GM23338 (cell line): ENCODE measurements around the gene BEX2.

Experiments
- EZH2 ChIP-seq: fragments of 200-600 bp; sonication (generic); IDR thresholded peaks from one replicate; pipeline ENCODE4 v1.8.0; 2017; ENCODE audit warnings: antibody characterized with exemption, mild to moderate bottlenecking, low read depth; ENCODE audit not compliant: unreplicated experiment
- EZH2phosphoT487 ChIP-seq: fragments of 200-600 bp; sonication (generic); IDR thresholded peaks from one replicate; pipeline ENCODE4 v1.8.1; 2018; ENCODE audit warnings: antibody characterized with exemption; ENCODE audit not compliant: unreplicated experiment
- NANOG ChIP-seq: IDR thresholded peaks from 2 replicates; pipeline ENCODE4 v1.6.1; 2016; ENCODE audit warnings: antibody characterized with exemption, borderline replicate concordance
- ZNF114 ChIP-seq: fragments of 250-450 bp; sonication (Bioruptor Pico); IDR thresholded peaks from 2 replicates; pipeline ENCODE4 v1.5.0; 2020; ENCODE audit warnings: mild to moderate bottlenecking, moderate library complexity
- TF ChIP-seq, protein P1 (sequence below), 2 experiments: fragments of 200-600 bp in 1 of 2; sonication (generic) in 1 of 2; conservative IDR thresholded peaks; 2 replicates each; pipeline versions ENCODE4 v1.5.1 to v1.6.1; 2016 to 2017; ENCODE audit warnings: antibody characterized with exemption in 2 of 2, low read depth in 2 of 2, mild to moderate bottlenecking in 2 of 2, moderate library complexity in 1 of 2
- TF ChIP-seq, protein P2 (sequence below): IDR thresholded peaks from one replicate; pipeline ENCODE4 v1.6.1; 2018; ENCODE audit warnings: antibody characterized with exemption; ENCODE audit not compliant: unreplicated experiment

DNA sequence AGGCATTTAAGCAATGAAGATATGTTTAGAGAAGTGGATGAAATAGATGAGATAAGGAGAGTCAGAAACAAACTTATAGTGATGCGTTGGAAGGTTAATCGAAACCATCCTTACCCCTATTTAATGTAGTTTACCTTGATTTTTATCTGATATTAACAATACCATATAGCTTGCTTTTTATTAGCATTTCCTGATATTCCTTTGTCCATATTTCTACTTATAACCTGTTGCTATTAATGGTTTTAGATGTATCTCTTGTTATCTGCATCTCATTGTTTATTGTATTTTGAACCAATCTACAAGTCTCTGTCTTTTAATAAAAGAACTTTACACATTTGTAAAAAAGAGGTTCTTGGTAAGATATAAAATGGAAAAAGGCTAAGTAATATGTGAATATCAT lies 47.1 kb upstream of the BEX2 start:
- TF ChIP-seq, protein P1, sequence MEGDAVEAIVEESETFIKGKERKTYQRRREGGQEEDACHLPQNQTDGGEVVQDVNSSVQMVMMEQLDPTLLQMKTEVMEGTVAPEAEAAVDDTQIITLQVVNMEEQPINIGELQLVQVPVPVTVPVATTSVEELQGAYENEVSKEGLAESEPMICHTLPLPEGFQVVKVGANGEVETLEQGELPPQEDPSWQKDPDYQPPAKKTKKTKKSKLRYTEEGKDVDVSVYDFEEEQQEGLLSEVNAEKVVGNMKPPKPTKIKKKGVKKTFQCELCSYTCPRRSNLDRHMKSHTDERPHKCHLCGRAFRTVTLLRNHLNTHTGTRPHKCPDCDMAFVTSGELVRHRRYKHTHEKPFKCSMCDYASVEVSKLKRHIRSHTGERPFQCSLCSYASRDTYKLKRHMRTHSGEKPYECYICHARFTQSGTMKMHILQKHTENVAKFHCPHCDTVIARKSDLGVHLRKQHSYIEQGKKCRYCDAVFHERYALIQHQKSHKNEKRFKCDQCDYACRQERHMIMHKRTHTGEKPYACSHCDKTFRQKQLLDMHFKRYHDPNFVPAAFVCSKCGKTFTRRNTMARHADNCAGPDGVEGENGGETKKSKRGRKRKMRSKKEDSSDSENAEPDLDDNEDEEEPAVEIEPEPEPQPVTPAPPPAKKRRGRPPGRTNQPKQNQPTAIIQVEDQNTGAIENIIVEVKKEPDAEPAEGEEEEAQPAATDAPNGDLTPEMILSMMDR (conservative IDR thresholded peaks at IDR 0.05; ENCODE audit: low read depth in 2 of 2) = no peak
- TF ChIP-seq EZH2phosphoT487 (no peak), EZH2 (no peak), ZNF114 (CRISPR knock-in tag) (no peak), NANOG (no peak)
- TF ChIP-seq, protein P2, sequence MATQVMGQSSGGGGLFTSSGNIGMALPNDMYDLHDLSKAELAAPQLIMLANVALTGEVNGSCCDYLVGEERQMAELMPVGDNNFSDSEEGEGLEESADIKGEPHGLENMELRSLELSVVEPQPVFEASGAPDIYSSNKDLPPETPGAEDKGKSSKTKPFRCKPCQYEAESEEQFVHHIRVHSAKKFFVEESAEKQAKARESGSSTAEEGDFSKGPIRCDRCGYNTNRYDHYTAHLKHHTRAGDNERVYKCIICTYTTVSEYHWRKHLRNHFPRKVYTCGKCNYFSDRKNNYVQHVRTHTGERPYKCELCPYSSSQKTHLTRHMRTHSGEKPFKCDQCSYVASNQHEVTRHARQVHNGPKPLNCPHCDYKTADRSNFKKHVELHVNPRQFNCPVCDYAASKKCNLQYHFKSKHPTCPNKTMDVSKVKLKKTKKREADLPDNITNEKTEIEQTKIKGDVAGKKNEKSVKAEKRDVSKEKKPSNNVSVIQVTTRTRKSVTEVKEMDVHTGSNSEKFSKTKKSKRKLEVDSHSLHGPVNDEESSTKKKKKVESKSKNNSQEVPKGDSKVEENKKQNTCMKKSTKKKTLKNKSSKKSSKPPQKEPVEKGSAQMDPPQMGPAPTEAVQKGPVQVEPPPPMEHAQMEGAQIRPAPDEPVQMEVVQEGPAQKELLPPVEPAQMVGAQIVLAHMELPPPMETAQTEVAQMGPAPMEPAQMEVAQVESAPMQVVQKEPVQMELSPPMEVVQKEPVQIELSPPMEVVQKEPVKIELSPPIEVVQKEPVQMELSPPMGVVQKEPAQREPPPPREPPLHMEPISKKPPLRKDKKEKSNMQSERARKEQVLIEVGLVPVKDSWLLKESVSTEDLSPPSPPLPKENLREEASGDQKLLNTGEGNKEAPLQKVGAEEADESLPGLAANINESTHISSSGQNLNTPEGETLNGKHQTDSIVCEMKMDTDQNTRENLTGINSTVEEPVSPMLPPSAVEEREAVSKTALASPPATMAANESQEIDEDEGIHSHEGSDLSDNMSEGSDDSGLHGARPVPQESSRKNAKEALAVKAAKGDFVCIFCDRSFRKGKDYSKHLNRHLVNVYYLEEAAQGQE = no peak
